GM12891 (cell line): ENCODE data around the gene PAIP1.

Source experiments
- POLR2A ChIP-seq: IDR thresholded peaks from 2 replicates; pipeline ENCODE4 v1.6.1; 2011; ENCODE audit warnings: low read depth, low read length, control low read depth
- POLR2AphosphoS5 ChIP-seq: IDR thresholded peaks from 2 replicates; pipeline ENCODE4 v1.6.1; 2011; ENCODE audit warnings: low read depth, low read length, control low read depth
- POU2F2 ChIP-seq: IDR thresholded peaks from 2 replicates; pipeline ENCODE4 v1.6.1; 2011; ENCODE audit warnings: low read depth, mild to moderate bottlenecking, control low read depth, low read length, moderate library complexity
- TAF1 ChIP-seq: IDR thresholded peaks from 2 replicates; pipeline ENCODE4 v1.6.1; 2011; ENCODE audit warnings: low read depth, low read length, control low read depth

DNA sequence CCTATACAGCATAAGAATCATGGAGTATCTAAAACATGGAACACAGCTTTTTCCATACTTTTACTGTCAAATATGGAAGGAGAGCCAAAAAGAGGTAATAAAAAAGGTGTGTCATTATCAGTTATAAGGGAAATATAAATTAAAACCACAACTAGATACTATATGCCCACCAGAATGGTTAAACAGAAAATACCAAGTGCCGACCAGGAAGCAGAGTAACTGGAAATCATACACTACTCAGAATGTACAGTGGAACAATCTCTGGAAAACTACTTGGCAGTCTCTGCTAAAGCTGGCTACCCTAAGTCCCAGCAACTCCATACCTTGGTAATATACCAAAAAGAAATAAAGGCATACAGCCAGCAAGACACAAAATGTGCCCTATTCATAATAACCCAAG, 2.4 kb downstream of the PAIP1 start:
- no peak for TF ChIP-seq POLR2AphosphoS5
- no peak for TF ChIP-seq POLR2A
- no peak for TF ChIP-seq TAF1
- TF ChIP-seq POU2F2, result no peak
